Amniotic stem cell (primary cell): ENCODE measurements around the gene TNIK.

Experiments used
- DNase-seq: peaks from one replicate; lab custom pipeline; 2025; lab: John Stamatoyannopoulos, UW

TNIK gene

DNA sequence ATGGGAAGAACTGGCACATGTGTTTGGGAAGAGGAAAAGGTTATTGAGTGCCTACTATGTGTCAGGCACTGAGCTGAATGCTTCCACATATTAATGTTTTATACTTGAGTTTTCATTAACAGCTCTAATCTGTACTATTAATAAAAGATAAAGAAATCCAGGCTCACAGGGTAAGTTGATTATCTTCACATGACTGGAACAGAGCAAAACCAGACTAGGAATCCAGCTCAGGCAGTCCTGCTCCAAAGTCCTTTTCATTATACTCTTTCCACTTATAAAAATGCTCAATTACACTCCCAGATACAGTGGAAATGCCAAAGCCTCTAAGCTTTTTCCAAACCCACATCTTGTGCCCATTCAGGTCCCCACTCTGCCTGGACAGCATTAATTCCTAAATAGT, 97.6 kb downstream of the TNIK start:
- DNase-seq: no peak

DNA sequence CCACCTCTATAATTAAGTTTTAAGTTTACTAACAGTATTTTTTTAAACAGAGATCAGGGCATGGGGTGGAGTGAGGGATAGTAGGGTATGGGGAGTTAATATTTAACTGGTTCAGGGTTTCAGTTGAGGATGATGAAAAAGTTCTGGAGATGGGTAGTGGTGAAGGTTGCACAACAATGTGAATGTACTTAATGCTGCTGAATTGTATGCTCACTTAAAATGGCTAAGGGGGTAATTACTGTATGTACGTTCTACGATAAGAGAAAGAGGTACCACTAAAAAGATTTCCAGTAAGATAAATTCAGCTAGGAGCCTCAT, 101.4 kb downstream of the TNIK start:
- no peak for DNase-seq

DNA sequence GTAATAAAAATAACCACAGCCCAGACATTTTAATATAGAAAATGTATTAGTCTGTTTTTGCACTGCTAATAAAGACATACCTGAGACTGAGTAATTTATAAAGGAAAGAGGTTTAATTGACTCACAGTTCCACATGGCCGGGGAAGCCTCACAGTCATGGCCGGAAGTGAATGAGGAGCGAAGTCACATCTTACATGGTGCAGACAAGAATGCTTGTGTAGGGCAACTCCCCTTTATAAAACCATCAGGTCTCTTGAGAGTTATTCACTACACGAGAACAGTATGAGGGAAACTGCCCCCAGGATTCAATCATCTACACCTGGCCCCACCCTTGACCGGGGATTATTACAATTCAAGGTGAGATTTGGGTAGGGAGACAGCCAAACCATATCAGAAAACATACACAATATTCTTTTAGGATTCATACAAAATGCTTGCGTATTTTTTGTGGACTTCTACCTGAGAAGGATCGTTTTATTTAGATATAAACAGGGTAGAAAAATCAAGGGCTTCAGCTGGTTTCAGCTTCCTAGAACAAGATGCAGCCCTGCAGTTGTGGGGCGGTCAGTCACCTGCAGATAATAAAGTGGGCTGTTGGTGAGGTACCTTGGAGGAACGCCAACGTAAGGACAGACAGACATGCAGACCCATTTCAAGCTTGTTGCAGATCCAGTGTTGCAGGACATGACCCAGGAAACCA, 101.9 kb downstream of the TNIK start:
- DNase-seq: no peak

DNA sequence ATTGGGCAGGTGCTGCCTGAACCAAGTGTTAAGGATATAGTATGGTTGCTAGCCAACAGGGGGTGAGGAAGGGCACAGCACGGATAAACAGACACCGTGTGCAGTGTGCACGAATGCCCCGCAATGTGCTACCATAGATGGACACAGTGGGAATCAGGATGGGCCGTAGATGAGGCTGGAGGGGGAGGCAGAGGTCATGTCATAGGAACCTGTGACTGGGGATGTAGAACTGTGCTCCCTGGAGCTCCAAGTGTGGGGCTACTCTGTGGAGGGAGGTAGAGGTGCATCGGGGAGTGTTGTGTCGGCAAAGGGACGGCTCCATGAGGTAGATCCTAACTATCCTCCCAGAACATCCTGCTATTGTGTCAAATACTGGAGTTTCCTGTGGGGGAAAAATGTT, 102.5 kb downstream of the TNIK start:
- no peak for DNase-seq

DNA sequence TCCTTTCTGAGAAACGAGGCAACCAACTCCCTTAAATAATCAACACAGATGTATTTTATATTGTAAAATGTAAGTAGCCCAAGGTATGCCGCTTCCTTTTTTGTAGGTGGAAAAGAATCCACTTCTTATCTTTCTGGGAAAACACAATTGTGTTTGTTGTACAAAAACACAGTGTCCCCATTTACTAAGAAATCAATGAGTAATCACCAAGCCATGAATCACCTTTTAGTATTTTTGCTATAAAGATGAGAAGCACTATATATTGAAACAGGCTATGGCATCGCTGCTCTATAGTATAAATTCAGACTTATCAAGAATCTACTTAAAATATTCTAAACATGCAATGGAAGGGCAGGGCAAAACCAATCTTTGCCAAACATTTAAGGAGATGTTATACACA, 104.0 kb downstream of the TNIK start:
- DNase-seq: no peak

DNA sequence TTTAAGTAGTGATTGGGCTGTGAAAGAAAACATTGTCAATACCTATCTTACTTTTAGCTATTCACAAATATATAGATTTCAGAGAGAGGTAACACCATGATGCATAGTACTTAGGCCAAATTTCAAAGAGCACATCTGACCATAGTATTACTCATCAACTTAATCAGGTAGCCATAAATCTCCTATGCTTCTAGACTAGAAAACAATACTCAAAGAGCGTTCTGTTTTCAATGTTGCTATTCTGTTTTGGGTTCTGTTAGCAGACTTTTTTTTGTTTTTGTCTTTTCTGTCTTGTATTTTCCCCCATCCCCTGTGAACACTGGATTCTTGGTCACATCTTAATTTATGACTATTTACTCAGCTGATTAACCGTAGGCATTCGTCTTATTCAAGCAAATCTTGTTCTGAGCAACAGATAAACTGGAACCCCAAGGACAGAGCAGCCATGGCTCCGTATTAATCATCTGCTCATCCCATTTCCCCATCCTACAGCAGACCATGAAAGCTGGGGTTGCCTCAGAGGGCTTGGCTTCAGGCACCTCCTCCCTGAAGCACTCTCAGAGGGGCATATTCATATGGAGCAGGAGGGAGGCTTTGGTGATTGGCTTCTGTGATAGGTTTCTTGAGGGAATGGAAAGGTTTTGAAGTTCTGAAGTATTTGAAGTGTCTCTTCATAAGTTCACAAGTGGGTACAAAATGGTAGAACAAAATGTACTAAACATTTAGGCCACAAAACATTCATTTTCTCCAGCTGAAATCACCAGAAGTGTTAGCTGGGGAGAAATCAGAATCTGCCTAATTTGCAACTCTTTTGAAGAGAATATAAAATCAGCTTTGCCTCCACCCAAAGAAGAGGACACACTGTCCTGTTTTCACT, 105.3 kb downstream of the TNIK start:
- DNase-seq: no peak

DNA sequence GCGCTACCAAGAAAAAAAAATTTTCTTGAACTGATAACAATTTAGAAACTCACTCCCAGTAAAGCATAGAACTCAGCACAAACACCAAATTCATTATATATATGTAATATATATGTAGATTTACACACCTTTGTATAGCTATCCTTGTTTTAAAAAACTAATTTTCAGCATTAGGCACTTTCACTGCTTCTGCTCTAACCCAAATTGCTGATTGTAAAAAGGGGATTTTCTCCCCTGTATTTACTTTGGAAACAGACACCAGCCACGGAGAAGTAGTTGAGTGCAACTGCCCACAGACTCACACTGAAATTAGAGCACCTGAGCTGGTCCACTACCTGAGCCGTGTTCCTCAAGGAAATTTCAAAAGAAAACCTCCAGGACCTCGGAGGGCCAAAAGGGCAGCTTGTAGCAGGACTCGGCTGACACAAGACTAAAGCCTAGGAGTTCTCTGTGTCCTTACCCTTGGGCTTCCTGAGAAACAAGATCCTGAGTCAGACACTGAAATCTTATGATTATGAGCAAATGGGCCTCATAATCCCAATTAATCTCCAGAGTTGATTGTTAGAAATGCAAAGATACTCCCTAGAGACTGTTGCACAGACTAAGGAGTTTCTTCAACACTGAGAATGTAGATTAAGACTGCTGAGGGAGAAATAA, 106.0 kb downstream of the TNIK start:
- DNase-seq: no peak

DNA sequence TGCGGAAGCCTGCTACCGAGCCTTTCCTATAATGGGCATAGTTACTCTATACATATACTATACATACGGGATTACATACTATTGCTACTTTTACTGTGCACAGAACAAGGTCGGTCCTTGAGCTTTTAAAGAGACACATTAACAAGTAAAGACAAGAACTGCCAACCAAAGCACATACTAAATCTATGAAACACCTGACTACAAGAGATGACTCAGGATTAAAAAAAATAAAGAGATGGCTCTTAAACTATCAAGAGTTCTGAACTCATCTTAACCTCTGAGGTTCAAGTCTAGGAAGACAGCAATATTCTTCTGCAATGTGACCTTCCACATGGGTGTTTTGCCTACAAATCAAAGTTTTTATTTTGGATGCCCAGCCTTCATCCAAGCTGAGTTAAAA, 106.8 kb downstream of the TNIK start:
- no peak for DNase-seq

DNA sequence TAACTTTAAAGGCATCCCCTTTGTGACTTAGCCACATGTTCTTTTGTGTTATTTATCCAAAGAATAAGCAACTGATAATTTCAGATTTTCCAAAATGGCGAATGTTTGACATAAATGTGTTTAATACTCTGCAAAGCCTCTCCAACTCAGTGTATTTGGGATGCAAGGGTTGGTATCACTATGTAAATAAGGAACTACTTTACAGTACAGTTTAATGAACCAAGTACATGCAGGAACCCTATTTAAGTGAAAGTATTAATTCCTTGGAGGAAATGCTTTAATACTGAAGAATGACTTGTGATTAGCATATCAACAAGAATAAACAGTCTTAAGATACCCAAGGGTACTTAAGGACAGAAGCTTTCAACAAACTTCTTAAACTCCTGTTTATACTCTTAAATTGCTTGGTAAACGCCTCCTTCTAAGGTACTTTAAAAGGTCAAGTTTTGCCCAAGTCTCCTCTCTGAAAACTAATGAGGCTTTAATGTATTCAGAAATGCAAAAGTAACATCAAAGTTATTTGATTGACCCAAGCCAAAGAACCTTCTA, 107.7 kb downstream of the TNIK start:
- no peak for DNase-seq

DNA sequence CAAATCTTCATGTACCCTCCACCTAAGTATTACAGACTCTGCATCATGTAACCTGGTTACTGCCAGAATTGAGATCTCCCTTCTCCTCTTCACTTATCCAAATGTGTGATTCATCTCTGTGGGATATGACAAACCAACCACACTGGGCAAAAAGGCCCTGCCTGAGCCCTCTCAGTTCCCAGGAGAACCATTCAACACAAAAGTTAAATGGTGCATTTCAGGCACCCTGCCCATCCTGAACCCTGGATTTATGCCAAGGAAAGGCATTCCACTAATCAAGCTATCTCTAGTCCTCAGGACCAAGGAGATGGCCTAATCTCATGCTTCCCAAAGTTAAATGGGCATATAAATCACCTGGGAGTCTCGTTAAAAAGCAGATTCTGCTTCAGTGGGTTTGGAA, 108.5 kb downstream of the TNIK start:
- DNase-seq: peak; percentile 44

DNA sequence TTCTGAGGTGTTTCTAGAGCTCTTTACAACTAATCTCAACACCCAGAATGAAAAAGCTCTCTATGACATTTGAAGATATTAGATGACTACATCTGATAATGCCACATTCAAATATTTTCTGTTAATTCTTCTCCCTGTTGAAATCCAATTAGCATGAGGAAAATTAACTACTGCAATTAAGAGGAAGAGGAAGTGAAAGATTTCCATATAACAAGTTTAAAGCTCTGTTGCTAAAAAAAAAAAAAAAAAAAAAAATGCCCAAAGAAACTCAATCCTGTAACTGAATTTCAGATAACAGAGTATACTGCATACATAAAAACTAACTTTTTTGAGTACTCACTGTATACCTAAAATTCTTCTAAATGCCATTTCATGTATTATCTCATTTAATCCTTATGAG, 109.8 kb downstream of the TNIK start:
- DNase-seq: no peak

DNA sequence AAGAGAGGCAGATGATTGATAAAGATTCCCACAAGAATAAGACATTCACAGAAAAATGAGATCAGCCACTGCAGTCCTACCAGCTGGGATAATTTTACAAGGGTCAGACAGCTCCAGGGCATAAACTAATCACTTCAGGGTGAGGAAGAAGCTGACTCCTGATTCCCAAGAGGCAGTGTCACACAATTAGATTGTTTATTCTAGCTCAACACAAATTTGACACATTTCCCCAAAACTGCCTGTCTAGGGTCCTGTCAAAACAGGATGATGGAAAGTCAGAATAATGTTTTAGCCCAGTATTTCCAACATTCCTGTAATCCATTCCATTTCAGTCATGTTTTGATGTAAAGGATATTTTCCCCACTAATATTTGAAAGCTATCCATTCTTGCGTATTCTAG, 110.8 kb downstream of the TNIK start:
- DNase-seq: no peak

DNA sequence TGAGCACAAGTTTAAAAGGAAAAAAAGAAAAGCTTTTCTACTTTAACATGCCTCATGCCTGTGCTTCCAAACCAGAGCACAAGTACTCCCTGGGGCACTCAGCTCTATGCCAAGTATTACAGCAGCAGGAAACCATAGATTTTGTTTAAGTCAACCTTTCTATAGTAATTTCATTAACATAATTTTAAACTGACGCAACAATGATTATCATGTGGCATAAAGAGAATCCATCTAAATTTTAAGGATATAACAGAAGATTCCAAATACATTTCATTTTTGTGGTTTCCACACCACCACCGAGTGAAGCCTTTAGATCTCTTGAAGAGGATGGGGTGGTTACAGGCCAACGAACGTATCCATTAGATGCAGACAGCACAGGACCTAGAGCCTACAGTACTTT, 112.1 kb downstream of the TNIK start:
- DNase-seq: no peak

DNA sequence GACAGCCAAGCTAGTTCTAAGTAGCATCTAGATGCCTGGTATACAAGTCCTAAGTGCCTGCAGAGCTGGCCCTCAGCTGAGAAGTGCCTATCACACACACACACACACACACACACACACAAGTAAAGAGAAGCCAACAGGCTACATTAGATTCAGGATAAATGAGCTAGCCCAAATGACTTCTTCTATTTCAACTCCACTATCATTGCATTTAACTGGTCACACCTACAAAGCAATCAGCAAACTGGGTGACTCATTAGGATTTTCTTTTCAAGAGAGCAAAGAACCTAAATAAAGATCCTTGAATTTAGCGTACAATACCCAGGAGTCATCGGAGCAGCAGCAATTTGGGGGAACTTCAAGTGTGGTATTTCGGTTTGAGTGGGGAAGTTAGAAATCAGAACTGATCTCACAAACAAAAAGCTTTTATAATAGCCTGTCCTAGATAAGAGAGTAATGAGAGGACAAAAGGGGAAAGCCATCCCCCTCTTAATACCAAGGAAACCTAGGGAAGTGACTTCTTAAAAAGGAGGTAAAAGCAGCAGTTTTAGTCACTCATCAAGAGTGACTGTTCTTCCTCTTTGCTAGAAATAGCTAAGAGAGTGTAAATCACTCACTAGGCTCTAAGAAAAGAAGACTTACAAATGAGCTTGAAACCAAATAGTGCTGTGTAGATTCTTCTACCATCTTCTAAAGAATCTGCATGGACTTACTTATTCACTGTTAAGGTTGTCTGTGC, 112.7 kb downstream of the TNIK start:
- DNase-seq: no peak

DNA sequence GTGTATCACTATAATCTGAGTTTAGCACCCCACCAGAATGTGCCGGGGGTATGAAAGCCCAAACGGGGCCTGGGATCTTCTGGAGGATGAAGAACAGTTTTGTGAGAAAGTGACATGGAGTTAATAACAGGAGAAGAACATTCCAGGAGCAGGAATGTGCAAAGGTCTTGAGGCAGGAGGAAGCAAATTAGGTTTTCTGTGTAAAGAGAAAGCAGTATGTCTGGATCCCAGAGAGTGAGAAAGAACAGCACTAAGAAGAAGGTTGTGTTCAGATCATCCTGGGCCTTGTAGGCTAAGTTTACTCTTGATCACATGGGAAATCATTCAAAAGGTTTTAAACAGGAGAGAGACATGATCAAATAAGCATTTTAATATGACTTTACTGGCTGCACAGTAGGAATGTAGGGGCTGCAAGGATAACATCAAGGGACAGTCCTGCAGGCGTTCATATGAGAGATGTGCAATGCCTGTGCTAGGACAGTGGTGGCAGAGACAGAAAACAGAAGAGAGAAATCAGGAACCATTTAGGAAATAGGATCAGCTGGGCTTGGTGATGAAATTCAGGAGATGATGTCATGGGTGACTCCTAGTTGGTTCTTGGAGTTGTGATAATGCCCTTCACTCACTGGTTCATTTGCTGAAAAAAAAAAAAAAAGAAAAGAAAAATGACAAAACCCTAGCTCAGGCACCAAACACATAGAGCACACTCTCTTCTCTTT, 113.5 kb downstream of the TNIK start:
- no peak for DNase-seq

DNA sequence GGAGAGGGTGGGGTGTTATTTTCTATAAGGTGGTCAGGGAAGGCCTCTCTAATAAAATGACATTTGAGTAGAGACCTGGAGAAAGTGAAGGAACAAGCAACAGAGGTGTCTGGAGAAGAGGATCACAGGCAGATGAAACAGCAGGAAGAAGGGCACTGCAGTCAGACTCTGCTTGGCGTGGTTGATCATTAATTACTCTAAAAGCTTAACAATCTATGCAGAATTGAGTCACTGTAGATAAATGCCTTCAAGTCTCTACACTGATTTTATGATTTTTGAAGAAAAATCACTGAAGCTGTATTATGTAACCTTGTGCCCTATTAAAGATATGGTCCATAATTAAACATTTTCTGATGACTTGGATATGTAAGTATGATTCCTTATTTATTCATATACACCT, 114.2 kb downstream of the TNIK start:
- no peak for DNase-seq

DNA sequence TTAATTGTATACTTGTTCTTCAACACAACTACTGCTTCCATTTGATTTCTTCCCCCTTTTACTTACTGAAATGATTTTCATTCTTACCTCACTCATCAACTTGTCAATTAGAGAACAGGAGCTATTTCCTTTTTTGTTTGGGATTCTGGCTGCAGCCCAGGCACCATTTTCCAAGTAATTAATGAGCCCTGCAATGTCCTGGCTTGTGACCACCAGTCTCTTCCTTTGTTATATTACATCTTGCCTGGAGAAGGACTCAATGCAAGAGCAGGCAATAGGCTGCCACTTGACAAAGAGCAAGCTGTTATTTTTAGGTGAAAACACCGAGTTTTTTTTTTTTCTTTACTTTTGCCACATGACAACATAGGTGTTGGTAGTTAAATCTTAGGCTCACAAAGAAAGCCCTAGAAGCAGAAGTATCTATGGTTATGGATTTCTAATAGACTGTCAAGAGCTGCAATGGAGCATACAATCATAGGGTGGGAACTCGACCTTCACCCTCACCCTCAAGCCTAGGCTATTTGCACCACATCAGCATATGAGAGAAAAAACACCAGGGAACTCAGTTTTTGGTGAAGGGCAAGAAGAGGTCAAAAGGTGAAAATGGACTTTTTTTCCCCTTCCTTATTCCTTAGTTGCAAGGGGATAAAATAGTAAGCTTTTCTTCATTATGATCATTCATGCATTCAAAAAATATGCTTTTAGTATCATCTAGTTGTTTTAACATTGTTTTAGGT, 114.9 kb downstream of the TNIK start:
- DNase-seq: no peak

DNA sequence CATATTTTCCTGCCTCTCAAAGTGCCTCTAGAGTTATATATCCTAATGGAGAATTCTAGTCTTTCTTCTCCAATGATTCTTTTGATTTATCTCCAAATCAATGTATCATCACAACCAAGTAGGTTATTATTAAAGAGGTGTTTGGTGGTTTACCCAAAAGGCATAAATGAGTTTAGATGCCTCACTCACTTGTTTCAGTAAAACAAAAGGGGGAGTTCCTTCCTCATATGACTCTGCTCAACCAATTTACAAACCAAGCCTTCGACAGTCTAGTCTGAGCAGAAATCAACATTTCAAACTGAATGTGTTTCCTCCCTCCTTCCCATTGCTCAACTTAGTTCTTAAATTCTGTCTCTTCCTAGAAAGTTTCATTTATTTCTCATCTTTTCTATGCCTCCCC, 116.5 kb downstream of the TNIK start:
- DNase-seq: no peak

DNA sequence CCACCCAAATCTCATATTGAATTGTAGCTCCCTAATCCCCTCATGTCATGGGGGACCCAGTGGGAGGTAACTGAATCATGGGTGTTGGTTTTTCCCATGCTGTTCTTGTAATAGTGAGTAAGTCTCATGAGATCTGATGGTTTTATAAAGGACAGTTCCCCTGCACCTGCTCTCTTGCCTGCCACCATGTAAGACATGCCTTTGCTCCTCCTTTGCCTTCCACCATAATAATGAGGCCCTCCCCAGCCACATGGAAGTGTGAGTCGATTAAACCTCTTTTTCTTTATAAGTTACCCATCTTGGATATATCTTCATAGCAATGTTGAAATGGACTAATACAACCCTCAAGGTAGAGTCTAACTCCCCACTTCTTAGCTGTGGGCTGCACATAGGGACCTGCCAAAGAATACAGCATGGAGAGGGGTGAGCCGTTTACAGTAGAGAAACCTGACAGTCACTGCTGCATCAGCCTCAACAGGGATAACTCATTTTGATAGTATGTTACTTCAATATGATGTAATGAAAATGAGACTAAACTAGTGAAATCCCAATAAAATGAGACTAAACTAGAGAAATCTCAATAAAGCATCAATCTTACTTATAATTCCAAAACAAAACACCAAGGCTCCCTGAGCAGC, 117.3 kb downstream of the TNIK start:
- DNase-seq: no peak

DNA sequence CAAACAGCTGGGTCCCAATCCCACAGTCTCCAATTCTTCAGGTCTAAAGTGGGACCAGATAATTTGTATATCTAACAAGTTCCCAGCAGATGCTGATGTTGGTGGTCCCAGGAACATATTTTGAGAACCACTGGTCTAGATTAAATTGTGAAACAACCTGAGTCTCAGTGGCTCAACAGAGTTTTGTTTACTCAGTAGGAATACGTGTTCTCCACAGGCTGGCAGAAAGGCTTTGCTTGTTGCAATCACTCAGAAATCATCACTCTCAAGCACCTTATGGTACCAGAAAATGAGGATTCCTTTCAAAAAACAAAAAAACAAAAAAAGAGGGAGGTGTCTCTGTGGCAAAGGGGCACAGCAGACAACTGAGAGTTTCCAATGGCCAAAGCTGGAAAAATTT, 118.0 kb downstream of the TNIK start:
- DNase-seq: no peak
